COR-L47 (cell line): Measurements from ENCODE around the gene PARD3B.
A peak's percentile ranks its signal among the peaks of the same experiment; 100 is the strongest.

ENCODE experiments used
- DNase-seq: peaks from one replicate; lab custom pipeline; 2025; lab: John Stamatoyannopoulos, UW

PARD3B gene

DNA sequence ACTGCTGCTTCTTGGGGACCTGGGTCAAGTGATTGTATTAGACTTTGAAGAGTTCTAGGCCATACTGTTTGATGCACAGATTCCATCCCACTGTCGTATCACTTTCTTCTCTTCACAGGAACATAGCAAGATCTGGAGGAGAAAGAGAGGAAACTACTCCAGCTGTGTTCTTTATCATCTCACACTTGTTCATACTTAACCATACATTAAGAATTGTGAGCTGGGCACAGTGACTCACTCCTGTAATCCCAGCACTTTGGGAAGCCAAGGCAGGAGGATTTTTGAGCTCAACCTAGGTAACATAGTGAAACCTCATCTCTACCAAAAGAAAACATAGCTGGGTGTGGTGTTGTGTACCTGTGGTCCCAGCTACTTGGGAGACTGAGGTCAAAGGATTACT, 111.7 kb downstream of the PARD3B start:
- no peak for DNase-seq

DNA sequence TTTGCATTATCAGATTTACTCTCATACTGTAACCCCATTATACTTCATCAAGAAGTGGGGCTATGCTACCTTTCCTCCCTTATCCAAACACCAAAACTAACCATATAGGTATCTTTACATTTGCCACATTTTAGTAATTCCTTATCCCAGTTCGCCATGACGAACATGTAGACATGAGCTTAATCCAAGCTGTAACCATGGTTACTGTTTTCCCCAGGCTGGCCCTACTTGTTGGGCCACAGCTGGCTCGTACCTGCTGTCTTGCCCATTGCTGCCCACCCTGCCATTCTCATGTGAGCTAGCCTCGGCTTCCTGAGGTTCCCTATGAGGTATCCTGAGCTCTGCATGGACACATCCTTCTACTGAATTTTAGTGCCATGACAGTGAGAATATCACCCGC, 117.7 kb downstream of the PARD3B start:
- DNase-seq = no peak

DNA sequence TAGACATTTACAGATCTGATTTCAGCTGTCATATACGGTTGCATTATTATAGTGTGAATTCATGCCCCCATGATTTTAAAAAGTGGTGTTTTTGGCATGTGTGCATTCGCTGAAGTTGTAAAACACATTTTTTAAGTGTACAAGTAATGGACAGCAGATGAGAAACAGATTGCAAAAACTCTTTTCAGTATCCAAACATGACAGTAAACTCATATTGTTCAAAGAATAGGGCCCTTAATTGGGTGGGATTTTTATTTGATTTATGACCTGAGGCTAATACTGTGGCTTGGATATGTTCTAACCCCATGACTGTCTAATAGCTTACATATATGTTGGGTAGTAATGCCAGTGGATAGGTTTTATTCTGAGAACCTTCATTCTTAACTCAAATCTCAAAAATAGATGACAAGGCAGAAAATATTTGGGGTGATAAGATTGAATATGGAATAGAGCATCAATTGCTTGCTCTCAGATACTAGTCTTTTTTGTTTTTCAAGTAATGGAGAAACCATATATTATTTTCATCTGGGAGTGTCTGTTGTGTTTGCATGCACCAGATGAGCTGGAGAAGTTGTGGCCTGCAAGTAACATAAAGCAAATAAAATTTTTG, 118.6 kb downstream of the PARD3B start:
- no peak for DNase-seq

DNA sequence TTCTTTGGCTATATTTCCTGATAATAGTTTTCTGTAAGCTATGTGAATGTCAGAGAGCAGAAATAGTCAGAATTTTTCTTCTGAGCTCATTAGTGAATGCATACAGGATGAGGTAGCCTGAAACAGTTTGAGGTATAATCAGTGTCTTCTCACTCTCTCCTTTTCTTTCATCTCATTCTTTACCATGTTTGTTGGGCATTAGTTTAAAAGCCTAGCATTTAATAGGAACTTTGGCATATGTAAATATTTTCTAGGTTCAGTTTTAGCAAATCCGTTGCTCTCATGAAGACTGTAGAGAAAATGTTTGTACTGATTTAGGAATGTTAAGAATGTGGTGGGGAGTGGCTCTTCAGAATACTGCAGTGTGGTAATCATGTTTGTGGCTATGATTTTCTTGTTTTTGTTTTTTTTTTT, 119.4 kb downstream of the PARD3B start:
- DNase-seq = no peak

DNA sequence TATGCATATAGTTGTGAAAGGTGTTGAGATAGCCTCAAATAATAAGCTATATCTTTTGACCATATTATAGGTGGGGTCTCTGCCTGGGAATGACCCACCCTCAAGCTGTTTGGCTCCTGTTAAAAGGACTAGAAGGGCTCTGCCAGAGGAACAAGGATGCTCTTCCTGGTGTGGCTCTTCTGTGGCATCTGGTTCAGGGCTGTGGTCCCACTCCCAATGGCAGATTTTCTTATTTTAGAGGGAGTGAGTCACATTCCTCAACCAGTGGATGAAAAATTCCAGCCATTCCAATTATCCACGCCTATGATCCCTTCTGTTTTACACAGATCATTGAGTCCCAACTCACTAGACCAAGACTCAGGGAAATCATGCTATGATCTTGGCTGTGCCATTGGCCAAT, 119.9 kb downstream of the PARD3B start:
- DNase-seq = no peak

DNA sequence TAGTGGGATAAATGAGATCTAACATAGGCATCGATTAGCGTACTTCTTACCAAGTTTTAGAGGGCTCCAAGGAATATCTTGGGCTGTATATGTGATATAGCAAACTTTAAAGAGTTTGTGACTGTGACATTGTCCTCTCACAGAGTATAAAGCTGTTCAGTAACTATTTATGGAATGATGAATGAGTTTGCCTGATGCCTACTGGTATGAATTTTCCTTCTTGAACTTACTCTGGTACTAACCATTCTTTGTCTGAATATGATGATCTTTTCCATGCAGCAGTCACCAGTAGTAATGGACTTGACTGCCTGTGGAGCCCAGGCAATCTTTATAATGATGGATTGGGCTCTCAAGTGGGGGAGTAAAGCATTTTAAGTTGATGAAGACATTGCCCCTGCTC, 120.5 kb downstream of the PARD3B start:
- no peak for DNase-seq

DNA sequence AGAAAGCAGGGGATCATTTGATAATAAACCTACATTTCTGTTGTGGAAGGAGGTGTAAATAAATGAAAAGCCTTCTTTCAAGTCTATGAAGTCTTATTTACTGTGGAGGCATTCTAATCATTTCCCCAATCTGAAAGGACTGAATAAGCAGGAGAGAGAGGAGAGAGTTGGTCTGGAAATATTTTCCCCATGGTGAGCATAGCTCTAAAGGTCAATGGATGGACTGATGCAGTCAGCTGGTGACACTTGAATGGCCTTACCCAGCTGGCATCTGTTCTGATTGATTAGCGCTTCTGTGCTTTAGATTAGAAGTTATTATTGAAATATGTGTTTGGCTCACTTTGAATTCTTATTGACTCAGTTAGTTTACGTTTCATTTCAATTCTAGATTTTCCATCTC, 122.7 kb downstream of the PARD3B start:
- DNase-seq = no peak

DNA sequence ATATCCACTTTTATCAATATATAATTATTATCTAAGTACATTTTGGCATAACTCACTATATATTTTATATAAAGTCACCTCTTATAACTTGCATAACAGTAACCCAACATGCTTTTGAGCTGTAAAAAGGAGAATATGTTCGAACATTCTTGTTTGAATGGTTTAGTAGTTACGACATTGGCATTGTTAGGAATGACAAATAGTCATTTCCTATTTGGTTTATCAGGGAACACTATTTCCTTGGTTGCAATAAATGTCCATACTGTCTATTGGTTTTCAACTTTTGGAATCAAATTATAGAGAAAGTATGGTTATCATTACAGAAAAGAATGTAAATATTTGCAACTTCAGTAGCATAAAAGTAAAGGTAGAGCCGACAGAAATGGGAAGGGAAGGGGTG, 124.1 kb downstream of the PARD3B start:
- no peak for DNase-seq

DNA sequence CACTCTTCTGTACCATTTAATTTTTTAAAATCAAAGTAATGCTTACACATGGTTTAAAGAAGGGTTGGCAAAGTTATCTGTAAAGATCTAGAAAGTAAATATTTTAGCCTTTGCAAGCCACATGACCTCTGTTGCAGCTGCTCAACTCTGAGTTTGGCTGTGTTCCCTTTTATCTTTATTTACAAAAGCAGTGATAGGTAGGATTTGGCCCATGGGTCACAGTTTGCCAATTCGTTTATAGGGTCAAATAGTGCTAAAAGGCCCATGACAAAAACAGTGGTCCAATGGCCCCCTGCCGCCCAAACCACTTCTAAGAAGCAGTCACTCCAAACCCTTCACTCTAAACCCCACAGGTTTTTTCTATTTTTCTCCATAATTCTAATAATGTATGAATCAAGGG, 124.8 kb downstream of the PARD3B start:
- no peak for DNase-seq

DNA sequence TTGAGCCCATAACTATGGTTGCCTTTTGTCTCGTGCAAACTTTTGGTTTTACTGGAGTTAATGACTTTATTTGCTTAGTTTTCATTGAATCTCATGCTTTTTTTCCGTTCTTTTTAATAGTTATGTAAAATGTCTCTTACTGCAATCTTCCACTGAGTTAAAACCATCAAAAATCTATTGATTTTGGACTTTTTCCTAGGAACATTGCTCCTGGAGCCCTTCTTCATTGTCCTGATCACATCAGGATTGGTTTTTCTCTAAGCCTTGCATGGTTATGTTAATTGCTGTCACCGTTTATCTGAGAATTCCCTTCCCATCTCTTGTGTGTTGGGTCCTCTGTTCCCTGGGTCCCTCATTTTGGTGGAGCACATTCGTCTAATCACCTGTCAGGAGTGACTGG, 125.5 kb downstream of the PARD3B start:
- no peak for DNase-seq

DNA sequence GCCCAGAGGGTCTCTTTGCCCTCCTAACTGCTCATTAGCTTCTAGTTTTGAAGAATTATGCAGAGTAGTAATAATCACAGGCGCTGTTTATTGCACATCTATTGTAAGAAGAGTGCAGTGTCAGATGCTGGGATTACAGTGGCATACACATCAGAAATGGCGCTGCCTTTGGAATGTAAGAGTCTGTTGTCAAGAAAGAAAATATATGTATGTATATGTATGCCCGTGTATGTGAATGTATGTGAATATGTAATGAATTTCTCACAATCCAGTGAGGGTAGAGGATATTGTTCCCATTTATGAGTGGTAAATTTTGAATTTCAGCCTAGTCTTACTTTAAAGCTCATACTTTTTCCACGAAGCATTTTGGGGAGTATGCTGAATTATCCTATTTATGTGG, 127.5 kb downstream of the PARD3B start:
- no peak for DNase-seq

DNA sequence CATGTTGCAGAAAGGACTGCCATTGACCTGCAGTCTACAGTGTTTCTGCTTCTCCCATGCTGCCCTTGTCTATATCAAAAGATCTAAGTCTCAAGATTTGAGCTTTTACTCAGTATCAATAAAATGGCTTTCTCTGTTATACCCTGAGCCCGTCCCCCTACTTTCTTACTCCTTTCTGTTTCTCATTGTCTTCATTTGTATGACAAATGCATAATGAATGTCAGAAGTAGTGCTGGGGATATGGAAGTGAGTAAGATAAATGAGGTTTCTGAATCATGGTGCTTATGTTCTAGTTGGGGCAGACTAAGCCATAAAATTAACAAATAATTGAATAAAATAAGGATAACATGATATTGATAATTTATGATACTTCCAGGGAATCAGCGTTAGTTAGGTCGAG, 128.6 kb downstream of the PARD3B start:
- no peak for DNase-seq

DNA sequence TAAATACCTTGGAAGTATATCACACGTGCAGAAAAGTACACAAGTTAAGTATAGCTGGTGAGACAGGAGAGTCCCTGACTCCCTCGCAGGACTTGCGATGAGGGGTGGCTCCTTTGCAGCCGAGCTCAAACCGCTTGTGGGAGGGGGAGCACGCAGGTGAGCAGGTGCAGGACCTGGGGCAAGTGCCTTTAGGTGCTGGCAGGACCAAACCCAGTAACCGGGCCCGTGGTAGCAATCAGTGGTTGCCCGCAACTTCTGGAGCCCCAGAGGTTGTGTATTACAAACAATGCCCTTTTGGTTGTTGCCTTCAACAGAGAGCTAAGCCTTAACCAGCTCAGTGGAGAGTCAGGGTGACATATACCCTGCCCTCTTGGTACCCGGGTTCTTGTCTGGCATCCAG, 132.8 kb downstream of the PARD3B start:
- no peak for DNase-seq

DNA sequence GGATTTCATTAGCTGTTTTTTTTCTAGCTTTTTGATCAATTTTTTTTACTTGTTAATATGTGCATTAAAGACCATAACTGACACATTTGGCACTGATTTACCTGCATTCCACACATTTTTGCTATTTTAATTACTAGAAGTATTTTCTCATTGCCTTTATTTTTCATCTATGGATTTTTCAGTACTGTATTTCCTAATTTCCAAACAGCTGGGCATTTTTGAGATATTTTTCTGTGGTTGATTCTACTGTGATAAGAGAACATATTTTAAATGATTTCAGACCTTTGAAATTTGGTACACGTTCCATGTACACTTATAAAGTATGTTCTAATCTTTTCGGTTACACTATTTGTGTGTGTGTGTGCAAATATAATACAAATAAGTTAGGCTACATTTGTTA, 135.3 kb downstream of the PARD3B start:
- DNase-seq = no peak

DNA sequence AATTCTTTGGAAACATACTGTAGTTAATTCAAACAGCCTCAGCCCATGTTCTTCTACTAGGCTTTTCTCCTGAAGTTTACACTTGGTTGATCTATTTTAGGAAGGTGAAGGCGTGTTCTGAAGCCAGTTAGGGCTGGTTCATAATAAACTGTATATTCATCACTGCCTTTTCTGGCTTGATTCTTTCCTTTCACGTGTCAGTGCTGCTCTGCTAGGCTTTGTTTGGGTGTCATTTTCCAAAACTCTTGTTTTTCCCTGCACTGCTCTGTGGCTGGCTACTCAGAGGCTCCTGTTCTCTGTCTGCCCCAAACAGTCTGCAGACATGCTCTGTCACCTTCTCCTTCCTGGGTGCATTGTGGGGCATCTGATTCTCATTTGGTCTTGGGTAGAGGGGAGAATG, 136.1 kb downstream of the PARD3B start:
- DNase-seq = no peak

DNA sequence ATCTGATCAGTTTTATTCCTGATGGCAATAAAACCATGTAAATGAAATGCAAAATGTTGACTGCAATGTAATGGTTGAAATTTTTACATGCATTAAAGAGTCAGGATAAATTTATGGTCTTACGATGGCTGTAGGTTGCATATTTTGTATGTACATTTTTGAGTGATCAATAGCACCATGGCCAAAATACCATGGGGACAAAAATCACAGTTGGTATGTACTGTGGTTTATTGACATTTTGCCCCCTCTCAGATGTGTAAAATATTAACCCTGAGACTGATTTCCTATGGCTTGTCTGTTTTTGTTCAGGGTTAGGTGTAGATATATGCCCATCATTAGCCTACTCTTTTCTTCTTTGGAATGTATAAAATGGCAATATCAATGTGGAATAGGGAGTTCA, 138.1 kb downstream of the PARD3B start:
- no peak for DNase-seq

DNA sequence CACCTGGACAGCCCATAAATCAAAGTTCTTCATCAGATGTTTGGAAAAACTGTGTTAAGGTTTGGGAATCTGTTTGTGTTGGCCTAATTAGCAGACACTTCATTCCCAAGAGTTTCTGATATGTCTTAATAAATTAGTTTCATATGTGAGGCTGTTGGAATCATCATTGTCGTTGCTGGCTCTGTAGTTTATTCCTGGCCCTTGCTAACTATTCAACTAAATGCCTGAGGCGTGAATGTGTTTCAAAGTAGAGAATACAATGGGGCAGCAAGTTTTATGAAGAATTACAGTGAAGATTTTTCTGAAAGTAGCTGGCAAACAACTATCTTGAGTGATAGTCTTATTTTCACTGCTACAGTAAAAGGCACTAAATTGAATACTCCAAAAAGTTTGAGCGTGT, 141.1 kb downstream of the PARD3B start:
- DNase-seq = no peak

DNA sequence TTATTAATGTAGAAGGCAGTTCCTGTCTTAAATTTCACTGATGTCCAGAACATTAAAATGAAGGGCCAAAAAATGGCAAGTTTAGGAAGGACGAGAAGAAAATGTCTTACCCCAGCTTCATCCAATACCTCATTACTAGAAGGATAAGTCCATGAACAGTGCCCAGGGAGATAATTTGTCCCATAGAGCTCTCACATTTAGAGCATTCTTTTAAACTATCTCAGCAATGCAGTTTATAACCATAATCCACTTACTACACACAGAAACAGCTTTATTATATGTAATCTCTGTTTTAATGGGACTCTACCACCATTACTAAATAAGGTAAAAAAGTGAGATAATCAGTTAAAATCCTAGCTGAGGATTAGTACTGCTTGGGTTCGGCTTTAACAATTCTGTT, 142.5 kb downstream of the PARD3B start:
- DNase-seq = no peak

DNA sequence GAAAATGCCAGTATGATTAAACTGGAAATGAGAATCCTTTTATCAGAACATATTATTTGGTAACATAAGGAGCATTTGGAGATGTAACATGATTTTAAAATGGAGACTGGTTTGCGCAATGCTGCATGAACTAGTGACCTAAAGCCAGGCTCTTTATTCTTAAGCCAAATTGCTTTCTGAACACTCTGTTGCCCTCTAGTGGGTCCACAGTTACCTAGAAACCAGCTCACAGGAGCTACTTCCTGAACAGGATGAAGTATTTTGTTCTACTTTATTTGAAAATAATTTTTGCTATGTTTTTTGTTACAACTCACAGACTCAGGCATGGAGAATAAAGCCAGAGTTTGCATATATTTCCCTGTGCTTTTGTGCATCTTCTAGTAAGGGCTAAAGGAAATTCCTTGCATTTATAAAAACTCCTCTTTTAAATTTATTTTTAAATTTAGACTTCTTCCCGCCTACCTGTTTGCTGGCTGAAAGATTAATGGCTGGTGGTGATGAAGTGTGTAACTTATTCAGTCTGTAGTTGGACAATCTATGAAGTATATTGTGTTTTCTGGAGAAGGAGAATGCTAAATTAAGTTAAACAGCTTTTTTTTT, 146.7 kb downstream of the PARD3B start:
- peak; percentile 67 for DNase-seq

DNA sequence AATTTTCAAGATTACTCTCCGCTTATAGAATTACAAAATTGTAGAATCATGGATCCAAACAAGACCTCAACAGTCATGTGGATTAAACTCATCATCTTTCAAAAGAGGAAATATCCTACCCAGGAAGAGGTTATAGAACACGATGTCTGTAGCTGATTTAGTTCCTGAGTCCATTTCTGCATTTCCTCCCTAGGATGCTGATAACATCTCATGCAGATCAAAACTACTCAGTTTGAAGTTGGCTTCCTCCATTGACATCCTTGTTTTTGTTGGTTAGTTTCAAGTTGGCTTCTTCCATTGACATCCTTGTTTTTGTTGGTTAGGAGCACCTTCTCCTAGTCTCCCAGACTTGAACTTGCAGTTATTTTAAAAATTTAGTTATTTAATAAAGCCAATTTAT, 147.5 kb downstream of the PARD3B start:
- DNase-seq = no peak

DNA sequence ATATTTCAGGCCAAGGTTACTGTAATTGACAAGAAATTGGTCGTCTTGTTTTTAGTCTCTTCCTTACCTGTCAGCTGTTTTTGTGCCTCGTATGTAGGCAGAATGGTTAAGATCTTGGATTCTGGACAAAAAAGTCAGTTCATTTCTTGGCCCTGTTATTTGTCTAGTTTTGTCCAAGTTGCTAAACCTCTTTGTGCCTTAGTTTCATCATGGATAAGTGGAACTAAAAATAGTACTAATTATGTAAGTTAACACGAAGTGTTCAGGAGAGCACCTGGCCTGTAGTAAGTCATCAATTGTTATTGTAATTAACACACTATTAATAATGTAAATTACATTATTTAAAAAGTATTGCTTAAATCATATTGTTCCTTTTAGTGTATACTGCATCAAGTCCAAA, 148.0 kb downstream of the PARD3B start:
- DNase-seq = no peak

DNA sequence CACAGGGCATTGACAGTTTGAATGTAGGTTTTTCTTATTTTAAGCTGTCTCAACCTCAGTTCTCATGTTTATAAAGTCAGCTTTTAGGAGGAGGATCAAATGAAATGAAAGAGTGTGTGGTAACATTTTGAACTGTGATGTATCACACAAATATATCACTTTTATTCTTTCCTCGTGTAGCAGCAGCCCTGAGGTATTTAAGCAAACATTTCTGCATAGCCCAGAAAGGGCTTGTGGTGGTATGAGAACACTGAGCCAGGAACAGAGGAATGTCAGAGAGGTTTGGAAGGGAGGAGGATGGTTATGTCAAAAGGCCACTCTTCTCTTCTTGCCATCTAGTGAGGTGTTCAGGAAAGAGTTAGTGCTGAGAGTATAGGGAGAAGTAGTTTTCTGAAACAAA, 150.2 kb downstream of the PARD3B start:
- no peak for DNase-seq

DNA sequence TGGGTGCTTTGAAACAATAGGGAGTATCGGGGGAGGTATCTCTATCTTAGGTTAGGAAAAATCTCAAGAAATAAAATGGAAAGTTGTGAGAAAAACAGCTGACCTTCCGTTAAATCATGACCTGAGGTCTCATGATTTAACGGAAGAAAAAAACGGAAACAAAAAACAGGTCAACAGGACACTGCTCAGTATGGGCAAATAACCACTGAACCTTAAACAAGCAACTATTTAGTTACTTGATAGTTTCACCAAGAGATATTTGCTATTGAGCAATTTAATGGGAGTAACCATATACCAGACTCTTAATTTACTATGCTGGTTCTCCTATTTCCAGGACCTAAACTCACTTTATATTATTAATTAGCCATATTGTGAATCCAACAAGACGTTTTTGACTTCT, 150.8 kb downstream of the PARD3B start:
- DNase-seq = no peak

DNA sequence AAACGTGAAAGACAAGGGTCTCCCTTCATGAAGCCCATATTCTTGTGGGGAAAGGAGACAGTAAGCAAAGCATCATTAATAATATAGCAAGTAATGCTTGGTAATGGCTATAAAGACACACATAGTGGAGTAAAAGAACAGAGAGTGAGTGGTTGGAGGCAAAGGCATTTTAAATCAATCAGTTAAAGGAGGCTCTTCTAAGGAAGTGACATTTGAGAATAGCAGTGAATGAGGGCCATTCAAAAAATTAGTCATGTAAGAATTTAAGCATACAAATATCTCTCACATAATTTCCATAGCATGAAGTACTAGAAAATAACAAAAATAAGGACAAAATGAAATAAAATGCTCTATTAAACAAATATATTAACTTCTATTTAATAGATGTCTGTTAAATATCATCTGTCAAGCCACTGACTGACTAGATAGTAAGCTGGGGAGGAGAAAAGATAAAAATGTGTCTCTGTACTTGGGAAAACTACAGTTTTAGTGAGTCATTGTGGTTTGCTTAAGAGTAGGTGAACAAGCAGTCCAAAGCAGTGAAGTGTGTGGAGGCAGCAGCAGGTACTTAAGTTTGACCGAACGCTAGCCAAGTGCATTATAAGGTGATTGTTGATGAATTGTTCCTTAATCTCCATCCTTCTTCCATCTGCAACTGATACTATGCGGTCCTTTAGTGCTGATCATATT, 160.1 kb downstream of the PARD3B start:
- no peak for DNase-seq
